HEK293T (cell line): ENCODE results near the gene NLRP4.

Experiments
- BHLHE40 ChIP-seq: fragments of 450-650 bp; IDR thresholded peaks from 2 replicates; pipeline ENCODE4 v1.6.1; 2016; ENCODE audit warnings: mild to moderate bottlenecking, moderate library complexity, borderline replicate concordance
- CTBP1 ChIP-seq: fragments of 450-650 bp; IDR thresholded peaks from 2 replicates; pipeline ENCODE4 v1.6.1; 2016; ENCODE audit warnings: borderline replicate concordance
- ELF4 ChIP-seq: fragments of 450-650 bp; IDR thresholded peaks from 2 replicates; pipeline ENCODE4 v1.6.1; 2017; ENCODE audit warnings: antibody characterized with exemption
- FOXA1 ChIP-seq: fragments of 450-650 bp; IDR thresholded peaks from 2 replicates; pipeline ENCODE4 v1.6.1; 2016; ENCODE audit warnings: mild to moderate bottlenecking
- FOXK2 ChIP-seq: fragments of 450-650 bp; IDR thresholded peaks from 2 replicates; pipeline ENCODE4 v1.6.1; 2016; ENCODE audit warnings: mild to moderate bottlenecking
- FOXM1 ChIP-seq: fragments of 450-650 bp; IDR thresholded peaks from 2 replicates; pipeline ENCODE4 v1.6.1; 2017; ENCODE audit warnings: mild to moderate bottlenecking, borderline replicate concordance
- HDGF ChIP-seq: fragments of 450-650 bp; IDR thresholded peaks from 2 replicates; pipeline ENCODE4 v1.6.1; 2017; ENCODE audit warnings: antibody characterized with exemption, borderline replicate concordance
- L3MBTL2 ChIP-seq: fragments of 450-650 bp; conservative IDR thresholded peaks from 2 replicates; pipeline ENCODE4 v1.6.1; 2016; ENCODE audit warnings: mild to moderate bottlenecking
- LEF1 ChIP-seq: fragments of 450-650 bp; IDR thresholded peaks from 2 replicates; pipeline ENCODE4 v1.6.1; 2017; ENCODE audit warnings: mild to moderate bottlenecking, borderline replicate concordance
- NFRKB ChIP-seq: fragments of 450-650 bp; IDR thresholded peaks from 2 replicates; pipeline ENCODE4 v1.6.1; 2016; ENCODE audit warnings: mild to moderate bottlenecking, moderate library complexity
- SP1 ChIP-seq: fragments of 450-650 bp; IDR thresholded peaks from 2 replicates; pipeline ENCODE4 v1.6.1; 2017
- SUZ12 ChIP-seq: fragments of 450-650 bp; IDR thresholded peaks from 2 replicates; pipeline ENCODE4 v1.6.1; 2016; ENCODE audit warnings: mild to moderate bottlenecking
- TARDBP ChIP-seq: fragments of 450-650 bp; IDR thresholded peaks from 2 replicates; pipeline ENCODE4 v1.6.1; 2016

DNA sequence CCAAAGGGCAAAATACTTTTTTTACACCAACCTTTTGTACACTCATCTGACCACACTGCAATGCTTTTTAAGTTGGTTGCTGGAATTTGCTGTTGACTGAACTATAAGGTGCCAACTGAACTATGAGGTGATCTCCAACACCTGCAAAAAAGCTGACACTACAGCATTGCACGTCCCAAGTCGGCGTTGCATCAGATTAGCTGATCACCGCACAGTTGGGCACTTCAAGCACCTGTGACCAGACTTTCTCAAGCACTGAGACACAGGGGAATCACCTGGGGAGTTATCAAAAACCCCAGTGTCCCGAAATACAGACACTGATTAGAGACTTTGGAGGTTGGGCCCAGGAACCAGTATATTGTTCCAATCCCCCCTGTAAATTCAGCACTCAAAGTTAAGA is 5.7 kb upstream of the NLRP4 start:
- TF ChIP-seq CTBP1 (no peak), NFRKB (no peak), TARDBP (no peak), L3MBTL2 (no peak), HDGF (no peak), SP1 (no peak), LEF1 (no peak), FOXK2 (no peak), SUZ12 (no peak), BHLHE40 (no peak), FOXM1 (no peak), ELF4 (no peak), FOXA1 (no peak)
